DMS153 treated with DMSO at 0.1 percent for 48 hours (cell line): ENCODE measurements around the gene BLID.

Experiments used
- DNase-seq: peaks from one replicate; lab custom pipeline; 2025; ENCODE audit not compliant: unreplicated experiment; lab: John Stamatoyannopoulos, UW

Gene BLID

GRCh38 chr11:122085264-122085663 is 30.8 kb downstream of the BLID start:
- no peak for DNase-seq

GRCh38 chr11:122082205-122082604 is 33.8 kb downstream of the BLID start:
- no peak for DNase-seq

DNA sequence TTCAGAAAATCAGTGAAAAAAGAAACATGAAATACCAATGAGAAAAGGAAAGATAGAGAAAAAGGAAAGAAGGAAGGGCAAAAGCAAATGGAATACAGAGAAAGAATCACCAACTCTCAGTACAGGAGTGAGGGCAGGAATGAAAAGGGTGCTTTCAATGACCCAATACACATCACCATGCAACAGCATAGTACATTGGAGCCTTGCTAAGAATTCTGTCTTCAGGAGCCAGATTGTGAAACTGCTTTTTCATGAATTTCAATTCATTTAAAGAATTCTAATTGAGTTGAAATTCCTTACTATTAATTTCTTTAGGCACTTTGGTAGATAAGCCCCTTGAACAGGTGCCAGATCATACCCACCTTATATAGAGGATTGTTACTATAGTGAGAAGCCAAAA is 34.9 kb downstream of the BLID start:
- no peak for DNase-seq

DNA sequence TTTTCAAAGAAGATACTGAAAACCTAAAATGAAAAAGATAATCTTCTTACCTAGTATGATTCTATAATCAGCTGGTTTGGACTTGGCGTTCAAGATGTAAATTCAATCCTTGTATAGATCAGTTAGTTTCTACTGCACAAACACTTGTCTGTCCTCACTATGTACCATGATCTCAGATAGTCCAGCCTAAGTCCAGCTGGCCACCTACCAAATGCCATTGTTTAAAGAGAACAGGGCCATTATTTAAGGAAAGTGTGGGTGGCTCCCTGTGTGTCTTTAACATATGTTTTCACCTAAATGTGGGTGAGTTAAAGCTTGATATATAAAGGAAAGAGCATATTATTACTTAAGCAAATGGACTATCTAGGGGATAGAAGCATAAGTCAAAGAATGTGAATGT is 38.6 kb downstream of the BLID start:
- DNase-seq = no peak

DNA sequence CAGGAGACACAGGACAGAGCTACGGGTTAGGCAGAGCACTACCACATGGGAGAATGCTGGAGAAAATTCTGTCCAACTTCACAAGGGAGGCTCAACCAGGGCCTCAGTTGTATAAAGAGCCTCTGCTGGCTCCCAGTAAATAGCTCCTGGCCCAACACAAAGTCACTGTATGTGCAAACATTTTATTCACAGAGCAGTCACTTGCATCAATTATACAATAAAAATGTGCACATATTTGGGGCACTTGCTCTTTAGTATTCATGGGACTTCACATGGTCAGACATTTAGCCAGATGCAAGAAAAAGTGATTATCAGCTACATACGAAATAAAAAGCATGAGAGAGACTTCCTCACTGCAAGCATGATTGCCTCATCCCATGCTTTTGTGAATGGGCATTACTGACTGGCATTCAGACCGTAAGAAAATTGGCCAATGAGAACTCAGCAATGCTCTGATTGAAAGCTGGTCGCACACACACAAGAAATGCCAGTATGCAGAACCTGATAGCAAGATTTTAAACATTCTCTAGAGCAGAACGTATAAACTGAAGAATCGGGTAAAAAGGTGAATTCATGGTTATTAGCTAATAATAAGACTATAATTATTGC is 39.4 kb downstream of the BLID start:
- no peak for DNase-seq

DNA sequence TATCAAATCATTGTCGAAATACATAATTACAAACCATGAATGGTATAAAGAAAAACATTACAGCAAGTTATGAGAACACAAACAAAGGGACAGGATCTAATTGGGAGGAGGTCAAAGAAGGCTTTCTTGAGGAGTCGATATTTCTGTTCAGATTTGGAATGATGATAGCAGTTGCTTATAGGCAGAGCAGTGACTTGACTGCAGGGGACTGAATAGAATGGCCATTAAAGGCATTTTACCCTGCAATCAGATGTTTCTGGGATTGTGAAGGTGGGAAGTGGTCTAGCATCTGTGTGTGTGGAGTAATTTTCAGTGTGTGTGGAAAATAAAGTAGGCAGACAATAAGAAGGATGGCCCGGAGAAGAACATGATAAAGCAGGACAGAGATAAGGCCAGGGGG is 41.0 kb downstream of the BLID start:
- DNase-seq = no peak

GRCh38 chr11:122074022-122074421 is 42.0 kb downstream of the BLID start:
- DNase-seq = no peak

DNA sequence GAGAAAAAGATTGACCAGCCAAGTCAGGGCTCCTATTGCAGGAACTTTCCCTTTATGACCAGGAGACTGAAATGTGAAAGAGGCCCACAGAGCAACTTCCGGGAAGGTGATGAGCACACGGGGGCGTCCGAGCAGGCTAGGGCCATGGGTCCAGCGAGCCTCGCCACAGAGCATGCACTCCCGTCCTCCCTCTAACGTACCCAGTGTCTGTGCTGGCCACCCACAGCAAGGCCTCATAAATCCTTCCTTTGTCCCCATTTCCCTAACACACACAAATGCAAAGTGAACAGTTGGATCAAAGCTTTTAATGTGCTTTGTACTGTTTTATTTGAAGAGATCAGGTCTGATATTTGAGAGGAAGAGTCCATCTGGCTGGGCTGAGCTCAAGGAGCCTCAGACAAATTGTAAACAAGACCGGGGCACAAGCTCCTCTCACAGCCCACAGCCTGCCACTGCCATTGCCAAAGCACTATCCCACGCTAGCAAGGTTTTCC is 44.3 kb downstream of the BLID start:
- DNase-seq = no peak

DNA sequence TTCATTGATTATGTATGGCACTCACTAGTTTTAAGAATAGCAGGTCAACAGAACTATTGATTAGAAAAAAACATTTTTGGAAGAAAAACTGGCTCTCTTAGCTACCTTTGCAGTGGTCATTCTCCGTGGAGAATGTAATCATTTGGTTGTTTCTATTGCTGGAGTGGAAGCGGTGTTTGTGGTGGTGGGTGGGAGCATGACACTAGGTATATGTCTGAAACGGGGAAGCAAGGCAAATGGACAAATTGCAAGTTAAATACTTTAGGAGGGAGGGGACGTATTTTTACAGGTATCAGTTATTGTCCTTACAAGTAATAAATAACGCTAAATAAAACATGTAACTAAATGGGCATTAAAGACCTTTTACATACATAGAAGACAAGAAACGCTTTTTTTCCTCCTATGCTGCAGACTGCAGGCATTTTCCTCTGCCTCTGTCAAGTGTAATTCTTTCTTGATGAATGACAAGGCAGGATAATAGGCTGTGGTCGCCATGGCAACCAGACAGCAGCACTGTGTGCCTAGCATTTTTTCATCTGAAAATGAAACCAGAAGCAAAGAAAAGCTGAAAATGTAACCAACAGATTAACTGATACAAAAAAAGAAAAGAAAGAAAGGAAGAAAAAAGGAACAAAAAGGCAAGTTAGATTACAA is 46.2 kb downstream of the BLID start:
- peak; percentile 1 for DNase-seq

DNA sequence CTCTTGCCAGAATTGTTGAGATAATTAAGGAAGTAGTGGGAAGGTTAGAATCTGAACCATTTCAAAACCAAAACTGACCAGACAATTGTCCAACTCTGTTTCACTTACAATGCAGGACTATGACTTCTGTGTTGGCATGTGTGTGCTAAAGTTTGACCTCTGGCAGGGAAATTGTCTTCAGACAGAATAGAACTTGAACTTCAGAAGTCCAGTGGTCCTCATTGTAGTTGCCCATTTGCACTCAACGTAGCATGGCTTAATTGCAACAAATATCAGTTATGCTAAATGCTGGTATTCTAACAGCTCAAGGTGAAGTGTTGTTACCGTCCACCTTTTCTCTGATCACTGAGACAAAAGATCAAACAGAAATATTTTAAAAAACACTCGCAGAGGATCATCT is 47.2 kb downstream of the BLID start:
- no peak for DNase-seq

GRCh38 chr11:122068141-122068540 is 47.9 kb downstream of the BLID start:
- DNase-seq = no peak
